ENCODE results near the gene FHOD3.

- TF ChIP-seq CTCF (IDR thresholded peaks at IDR 0.05) (no peak), POLR2AphosphoS5 (IDR thresholded peaks at IDR 0.05) (no peak), POLR2A (IDR thresholded peaks at IDR 0.05) (no peak)
Measured at GRCh38 chr18:36481935-36482334, 184.4 kb downstream of the FHOD3 start.
